Stimulated activated naive CD8-positive, alpha-beta T cell treated with anti-CD3 and anti-CD28 coated beads, Interleukin-15, Interleukin-2, amounts not matched to agents 100 U/mL and 50 U/mL, for 24 hours (primary cell): ENCODE data around the gene OTUD3.
"Not testable (repeated sequence)": the region's sequence is repeated elsewhere in the genome, so short reads cannot be mapped to it uniquely, and the experiment has no call there.

ENCODE experiments used
- ATAC-seq: fragments of 150-1000 bp; cut with Tn5 transposase; one replicate; pipeline ENCODE4 v1.10.0; 2021
- DNase-seq: peaks from one replicate; pipeline ENCODE4 v3.0.0; 2021

The OTUD3 gene, protein sequence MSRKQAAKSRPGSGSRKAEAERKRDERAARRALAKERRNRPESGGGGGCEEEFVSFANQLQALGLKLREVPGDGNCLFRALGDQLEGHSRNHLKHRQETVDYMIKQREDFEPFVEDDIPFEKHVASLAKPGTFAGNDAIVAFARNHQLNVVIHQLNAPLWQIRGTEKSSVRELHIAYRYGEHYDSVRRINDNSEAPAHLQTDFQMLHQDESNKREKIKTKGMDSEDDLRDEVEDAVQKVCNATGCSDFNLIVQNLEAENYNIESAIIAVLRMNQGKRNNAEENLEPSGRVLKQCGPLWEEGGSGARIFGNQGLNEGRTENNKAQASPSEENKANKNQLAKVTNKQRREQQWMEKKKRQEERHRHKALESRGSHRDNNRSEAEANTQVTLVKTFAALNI

GRCh38 chr1:19882111-19883071 lies at the start of gene OTUD3:
TSS of gene OTUD3 (plus strand) at chr1:19882395. CDS start at chr1:19882514, 119 bp downstream.
- DNase-seq: peak; percentile 94

DNA sequence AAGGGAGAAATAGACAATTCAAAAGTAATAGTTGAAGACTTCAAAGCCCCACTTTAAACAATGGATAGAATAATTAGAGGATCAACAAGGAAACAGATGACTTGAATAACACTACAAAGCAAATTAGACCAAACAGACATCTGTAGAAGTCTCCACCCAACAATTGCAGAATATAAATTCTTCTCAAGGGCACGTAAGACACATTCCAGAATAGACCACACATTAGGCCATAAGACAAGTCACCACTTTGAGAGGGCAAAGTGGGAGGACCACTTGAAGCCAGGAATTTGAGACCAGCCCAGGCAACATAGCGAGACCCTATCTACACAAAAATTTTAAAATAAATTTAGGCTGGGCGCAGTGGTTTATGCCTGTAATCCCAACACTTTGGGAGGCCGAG lies 46.6 kb upstream of the OTUD3 start:
- no peak for ATAC-seq
- DNase-seq: no peak

More at GRCh38 chr1:19882111-19883071, at the start of gene OTUD3:
- peak; percentile 93 for ATAC-seq

- no peak for DNase-seq
- no peak for ATAC-seq
Measured at GRCh38 chr1:19837866-19838265, 44.3 kb upstream of the OTUD3 start.

GRCh38 chr1:19840228-19840627 lies 42.0 kb upstream of the OTUD3 start:
- ATAC-seq: peak; percentile 36
- DNase-seq: no peak

DNA sequence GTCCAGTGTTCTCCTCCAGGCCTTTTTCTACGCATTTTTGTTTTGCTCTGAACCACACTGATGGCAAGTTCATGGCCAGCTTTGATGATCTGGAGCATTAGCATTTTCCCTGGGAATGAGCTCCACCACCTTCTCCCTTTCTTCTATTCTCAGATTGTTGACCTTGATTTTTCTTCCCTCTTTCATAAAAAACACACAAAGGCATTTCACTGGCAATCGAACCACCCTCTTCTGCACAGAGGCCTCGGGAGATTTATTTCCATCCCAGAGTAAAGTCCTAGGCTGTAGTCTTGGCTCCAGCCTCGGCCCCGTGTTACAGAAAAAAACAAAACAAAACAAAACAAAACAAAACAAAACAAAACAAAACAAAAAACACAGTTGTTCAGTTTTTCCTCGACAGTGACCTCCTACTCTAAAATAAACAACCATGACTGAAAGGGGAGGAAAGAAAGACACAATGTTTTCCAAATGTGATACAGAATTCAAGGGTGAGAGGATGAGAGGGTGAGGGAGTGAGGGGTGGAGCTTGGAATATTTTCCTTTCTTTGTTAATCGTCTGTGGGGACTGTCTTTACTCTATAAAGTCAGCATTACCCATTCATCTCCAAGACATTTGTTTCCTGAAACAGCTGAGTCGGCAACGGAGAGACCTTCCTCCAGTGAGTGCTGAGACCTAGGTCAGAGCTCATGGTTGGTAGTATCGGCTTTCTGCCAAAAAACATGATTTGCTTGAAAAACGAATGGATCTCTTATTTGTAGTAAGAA lies 37.3 kb upstream of the OTUD3 start:
- DNase-seq (no peak), ATAC-seq (no peak)

DNA sequence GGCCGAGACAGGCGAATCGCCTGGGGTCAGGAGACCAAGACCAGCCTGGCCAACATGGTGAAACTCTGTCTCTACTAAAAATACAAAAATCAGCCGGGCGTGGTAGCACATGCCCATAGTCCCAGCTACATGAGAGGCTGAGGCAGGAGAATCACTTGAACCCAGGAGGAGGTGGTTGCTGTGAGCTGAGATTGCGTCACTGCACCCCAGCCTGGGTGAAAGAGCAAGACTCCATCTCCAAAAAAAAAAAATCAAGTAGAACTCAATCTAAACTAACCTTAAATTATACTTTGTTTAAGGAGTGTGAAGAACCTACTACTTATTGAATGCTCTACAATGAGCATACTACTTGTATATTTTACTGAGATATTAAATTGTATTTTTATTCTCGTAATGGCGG lies 36.6 kb upstream of the OTUD3 start:
- no peak for ATAC-seq

DNA sequence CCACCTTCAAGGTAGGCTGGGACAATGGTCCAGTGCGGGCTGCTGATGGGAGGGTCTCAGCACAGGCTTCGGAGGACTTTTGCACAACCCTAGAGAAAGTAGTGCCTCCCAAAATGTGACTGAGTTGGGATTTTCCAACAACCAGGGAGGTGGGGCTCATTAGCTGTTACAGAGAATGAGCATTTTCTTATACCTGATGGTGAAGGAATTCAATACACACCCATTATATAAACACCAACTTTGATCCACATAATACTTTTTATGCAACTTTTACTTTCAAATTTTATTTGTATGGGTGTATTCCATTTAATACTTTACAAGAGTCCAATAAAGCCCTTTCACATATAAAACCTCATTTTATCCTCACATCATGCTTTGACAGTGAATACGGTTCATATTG lies 35.9 kb upstream of the OTUD3 start:
- ATAC-seq: no peak
- DNase-seq: no peak

More for the DNA sequence above, 36.6 kb upstream of the OTUD3 start:
- no peak for DNase-seq

DNA sequence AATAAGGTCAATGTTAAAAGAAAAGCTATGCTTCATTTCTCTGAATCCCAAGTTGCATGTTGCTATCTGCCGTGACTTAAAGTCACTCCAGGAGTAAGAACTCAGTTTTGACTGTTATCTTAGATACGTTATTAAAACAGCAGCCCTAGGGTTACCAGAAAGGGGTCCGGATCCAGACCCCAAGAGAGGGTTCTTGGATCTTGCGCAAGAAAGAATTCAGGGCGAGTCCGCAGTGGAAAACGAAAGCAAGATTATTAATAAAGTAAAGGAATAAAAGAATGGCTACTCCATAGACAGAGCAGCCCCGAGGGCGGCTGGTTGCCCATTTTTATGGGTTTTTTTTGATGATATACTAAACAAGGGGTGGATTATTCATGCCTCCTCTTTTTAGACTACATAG lies 34.9 kb upstream of the OTUD3 start:
- not testable (repeated sequence) for DNase-seq, ATAC-seq

DNA sequence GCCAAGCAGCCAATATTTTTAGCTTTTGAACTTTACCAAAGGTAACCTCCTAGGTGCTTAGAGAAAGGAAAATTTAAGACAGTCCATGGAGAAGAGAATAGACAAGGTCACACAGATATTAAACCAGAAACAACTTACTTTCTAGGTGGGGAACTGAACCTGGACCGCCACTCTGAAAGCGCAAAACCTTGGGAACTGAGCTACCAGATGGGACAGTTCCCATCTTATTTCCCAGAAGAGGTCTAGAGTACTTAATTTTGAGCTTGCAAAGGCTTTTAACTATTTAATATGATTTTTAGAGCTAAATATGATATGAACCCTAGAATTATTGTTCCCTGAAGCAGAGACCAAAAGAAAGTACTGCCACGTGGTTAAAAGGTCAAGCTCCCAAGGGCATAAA lies 32.9 kb upstream of the OTUD3 start:
- not testable (repeated sequence) for ATAC-seq, DNase-seq

DNA sequence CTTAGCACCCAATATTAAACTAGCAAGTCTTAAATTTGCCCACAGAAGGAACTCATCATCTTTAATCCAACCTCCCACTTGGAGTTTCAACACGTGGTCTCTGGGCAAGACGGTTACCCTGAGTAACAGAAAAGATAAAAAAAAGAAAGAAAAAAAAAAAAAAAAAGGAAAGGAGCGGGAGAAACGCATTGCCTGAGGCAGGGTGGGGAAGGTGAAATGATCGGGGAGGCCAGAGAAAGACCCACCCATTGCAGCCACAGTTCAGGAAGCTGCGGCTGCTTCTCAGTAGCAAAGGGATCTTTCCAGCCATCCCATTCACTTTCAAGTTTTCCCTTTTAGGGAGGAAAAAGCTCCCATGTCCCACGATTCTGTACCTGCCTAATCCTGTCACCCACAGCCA lies 32.0 kb upstream of the OTUD3 start:
- ATAC-seq (no peak), DNase-seq (no peak)

- ATAC-seq (no peak), DNase-seq (no peak)
Measured at GRCh38 chr1:19852036-19852435, 30.2 kb upstream of the OTUD3 start.

DNA sequence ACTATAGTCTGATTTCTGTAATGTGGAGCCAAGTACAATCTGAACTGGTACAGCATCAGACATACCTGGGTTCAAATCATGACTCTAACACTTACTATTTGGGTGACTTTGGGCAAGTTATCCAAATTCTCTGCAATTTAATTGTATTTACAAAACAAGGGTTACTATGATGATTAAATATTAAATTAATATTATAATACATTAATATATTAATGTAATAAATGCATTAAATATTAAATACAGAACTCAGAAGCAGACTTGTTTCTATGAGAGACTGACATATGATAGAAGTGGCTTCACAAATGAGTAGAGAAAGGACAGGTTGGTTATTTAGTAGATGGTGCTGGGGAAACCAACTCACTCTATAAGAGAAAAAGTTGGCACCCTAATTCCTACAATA lies 27.3 kb upstream of the OTUD3 start:
- DNase-seq (no peak), ATAC-seq (no peak)

DNA sequence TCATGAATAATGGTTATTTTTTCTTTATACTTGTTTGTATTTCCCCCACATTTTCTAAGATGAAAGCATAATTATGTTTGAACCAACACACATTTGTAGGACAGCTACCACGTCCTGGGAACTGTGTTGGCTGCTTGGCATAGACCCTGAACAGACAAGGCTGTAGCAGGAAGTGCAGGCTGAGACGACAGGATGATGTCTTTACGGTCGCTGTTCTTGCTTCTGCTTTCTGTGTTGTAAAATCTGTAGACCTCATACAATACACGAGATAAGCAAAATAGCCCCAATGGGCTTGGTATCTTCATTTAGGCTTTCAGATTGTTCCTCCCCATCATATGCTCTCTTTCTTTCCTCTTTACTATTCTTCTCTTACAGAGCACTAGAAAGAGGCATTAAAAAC lies 23.3 kb upstream of the OTUD3 start:
- no peak for DNase-seq
- ATAC-seq: no peak

DNA sequence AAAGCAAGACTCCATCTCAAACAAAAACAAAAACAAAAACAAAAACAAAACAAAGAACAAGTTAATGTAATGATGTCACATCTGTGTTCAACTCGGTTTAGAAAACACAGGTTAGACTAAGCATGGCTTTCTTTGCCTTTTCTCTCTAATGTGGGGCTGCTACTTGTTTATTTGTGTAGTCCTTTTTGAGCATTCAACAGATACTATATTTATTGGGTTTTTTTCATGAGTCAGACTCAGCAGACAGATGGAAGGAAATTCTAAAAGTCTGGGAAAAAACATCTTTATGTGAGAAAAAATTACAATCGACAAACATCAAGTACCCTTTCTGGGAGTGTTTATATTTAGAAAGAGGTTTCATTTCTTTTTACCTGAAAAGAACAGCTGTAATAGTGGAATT lies 22.3 kb upstream of the OTUD3 start:
- DNase-seq: no peak
- no peak for ATAC-seq

DNA sequence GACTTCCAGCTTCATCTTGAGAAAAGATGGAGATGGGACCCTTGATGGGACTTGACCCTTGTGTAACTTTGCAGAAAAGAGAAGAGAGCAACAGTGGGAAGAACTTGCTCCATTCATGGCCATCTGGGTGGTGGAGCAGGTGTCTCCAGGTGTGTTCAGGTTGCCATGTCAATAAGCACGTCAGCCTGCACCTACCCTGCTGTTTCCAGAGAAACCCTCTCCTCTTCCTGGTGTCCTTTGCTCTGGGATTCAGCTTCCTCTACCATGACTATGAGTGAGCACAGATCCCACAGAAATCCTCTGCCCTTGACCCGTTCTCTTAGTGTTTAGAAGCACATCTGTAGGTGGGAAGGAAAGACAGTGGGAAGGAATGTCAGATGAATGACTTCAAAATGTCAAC lies 21.8 kb upstream of the OTUD3 start:
- DNase-seq (no peak), ATAC-seq (no peak)

DNA sequence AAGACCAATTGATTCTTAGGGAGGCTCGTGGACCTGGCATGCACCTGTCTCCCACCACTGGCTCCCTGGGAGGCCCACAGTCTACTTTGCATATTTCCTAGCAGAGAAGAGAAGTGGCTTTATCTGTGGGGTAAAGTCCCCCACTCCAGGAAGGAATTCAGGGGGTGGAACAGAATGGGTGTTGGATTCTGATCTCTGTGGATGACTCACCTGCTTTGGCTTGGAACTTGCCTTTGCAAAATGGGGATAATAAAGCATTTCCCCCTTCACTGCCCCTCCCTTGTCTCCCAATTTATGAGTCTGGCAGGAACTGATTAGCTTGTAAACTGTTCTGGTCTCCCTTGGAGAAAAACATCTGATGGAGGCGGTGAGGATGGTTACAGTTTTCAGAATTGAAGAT lies 21.2 kb upstream of the OTUD3 start:
- ATAC-seq (no peak), DNase-seq (no peak)

- DNase-seq: no peak
- ATAC-seq: no peak
Measured at GRCh38 chr1:19861842-19862530, 20.2 kb upstream of the OTUD3 start.

- ATAC-seq (no peak), DNase-seq (no peak)
Measured at GRCh38 chr1:19862944-19863343, 19.3 kb upstream of the OTUD3 start.

- DNase-seq (no peak), ATAC-seq (no peak)
Measured at GRCh38 chr1:19864570-19865160, 17.5 kb upstream of the OTUD3 start.

GRCh38 chr1:19866029-19866428 lies 16.2 kb upstream of the OTUD3 start:
- ATAC-seq (no peak), DNase-seq (no peak)

DNA sequence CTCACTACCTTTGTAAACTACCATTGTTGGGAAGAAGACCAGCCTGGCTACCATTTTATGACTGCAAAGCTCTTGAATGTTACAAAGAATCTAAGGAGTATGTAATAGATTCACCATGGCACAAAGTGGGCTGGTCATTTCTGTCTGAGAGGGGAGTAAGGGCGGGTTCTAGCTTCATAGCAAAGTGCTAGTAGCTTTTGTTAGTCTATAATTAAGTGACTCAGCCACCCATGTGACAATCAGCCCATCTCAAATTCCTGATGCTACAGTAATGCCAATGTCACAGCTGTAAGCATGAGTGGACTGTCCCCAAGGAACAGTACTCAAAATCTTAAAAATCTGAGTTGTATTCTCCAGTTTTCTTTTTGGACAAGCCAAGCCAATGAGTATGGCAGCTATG lies 15.4 kb upstream of the OTUD3 start:
- ATAC-seq (no peak), DNase-seq (no peak)
